Measurements from ENCODE around the gene SNX9.
"Not testable (repeated sequence)": the region's sequence is repeated elsewhere in the genome, so short reads cannot be mapped to it uniquely, and the experiment has no call there.

The SNX9 gene

GRCh38 chr6:157832250-157832967 lies 9.4 kb downstream of the SNX9 start:
- DNase-seq = no peak

DNA sequence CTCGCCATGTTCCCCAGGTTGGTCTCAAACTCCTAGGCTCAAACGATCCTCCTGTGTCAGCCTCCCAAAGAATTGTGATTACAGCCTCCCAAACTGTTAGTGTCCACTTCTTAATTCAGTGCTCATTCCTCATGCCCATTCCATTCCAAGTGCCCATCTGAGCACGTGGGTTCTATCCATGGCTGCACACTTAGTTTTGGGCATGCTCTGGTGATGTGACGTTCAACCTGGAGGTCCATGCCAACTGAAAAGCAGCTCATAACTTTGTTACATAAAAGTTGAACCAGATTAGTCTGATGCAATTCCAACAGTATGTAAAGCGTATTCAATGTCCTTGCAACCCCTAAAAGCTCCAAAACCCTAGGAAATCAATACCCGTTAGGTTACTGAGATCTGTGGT lies 11.5 kb downstream of the SNX9 start:
- DNase-seq = no peak

DNA sequence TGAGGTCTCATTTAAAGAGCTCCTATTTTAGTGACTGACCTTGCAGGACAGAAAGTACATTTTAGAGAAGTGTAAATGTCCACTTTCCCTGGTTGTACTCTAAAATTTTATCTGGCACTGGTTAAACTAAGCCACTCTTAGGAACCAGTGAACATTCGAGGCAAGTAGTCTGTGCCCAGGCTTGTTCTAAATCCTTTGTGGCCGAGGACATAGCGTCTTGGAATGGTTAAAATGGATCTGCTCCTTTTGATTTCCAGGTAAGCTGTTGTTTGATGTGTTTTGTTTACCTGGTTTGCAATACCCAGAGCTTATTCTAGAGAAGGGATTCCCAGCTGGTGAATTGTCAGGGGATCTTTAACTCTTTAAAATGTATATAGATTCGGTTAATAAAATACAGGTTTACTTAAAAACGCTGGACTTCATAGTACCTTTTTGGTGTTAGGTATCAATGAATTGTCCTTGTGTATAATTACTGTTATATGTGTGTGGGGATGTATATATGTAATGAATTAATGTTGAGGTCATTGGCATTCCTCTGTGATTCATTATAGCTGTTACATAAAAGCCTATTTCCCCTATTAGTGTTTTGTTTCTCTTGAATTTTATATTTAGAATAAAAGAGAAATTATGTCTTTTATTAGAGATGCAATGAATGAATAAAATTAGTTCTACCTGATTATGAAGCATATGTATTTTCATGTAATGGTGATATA lies 15.8 kb downstream of the SNX9 start:
- no peak for DNase-seq

- no peak for DNase-seq
Observed at GRCh38 chr6:157839606-157840005, 16.6 kb downstream of the SNX9 start.

- DNase-seq = no peak
Observed at GRCh38 chr6:157840261-157840660, 17.2 kb downstream of the SNX9 start.

- no peak for DNase-seq
Observed at GRCh38 chr6:157840776-157841175, 17.7 kb downstream of the SNX9 start.

GRCh38 chr6:157841211-157841840 lies 18.3 kb downstream of the SNX9 start:
- DNase-seq = no peak

- DNase-seq = no peak
Observed at GRCh38 chr6:157842212-157842611, 19.2 kb downstream of the SNX9 start.

DNA sequence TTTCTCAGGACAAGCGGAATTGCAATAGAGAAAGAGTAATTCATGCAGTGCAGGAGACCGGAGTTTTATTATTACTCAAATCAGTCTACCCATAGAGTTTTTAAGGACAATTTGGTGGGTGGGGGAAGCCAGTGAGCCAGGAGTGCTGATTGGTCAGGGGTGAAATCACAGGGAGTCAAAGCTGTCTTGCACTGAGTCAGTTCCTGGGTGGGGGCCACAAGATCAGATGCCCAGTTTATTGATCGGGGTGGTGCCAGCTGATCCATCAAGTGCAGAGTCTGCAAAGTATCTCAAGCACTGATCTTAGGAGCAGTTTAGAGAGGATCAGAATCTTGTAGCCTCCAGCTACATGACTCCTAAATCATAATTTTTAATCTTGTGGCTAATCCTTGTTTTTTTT lies 21.1 kb downstream of the SNX9 start:
- not testable (repeated sequence) for DNase-seq

- no peak for DNase-seq
Observed at GRCh38 chr6:157845493-157846259, 22.6 kb downstream of the SNX9 start.

DNA sequence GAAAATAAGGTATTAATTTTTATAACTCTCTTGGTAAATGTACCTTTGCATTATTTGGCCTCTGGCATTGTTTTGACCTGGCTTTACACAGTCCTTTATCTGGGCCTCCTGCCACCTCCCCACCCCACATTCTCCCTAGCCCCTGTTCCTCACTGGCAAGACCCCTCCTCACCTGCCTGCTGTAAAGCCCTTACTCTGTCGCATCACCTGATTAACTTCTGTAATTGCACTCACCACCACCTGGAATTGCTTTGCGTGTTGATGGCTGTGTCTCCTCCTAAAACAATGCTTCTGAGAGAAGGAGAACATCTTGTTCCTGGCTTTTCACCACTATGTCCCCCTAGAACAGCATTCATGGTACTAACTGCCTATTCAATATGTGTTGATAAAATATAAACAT lies 24.8 kb downstream of the SNX9 start:
- DNase-seq = no peak

- DNase-seq = no peak
Observed at GRCh38 chr6:157848693-157849092, 25.6 kb downstream of the SNX9 start.

DNA sequence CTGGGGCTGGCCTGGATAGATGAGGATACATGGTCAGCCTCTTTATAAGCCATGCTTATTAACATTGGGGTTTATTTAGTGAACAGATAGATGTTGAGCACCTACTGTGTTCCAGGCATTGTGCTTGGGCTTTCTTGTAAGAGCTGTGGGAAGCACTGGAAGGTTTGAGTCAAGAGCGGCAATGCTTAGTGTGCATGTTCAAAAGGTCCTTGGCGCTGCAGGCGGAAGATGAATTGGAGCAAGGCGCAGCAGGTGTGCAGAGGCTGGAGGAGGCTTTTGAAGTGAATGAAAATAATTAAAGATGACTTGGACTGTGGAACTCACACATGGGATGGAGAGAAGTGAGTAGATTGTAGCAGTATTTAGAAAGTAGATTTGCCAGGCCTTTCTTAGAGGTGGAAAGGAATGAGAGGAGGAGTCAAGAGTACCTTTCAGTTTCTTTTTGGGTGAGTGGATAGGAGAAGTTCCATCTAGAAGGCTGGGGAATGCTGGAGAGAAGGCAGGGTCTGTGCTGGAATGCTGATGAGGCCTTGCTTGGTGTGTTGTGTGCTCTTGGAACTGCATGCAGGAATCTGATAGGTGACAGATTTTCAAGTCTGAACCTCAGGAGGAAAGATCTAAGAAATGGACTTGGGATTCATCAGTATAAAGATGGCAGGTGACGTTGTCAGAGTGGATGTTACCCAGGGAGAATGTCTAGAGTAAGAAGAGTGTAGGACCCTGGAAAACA lies 26.4 kb downstream of the SNX9 start:
- DNase-seq = no peak

DNA sequence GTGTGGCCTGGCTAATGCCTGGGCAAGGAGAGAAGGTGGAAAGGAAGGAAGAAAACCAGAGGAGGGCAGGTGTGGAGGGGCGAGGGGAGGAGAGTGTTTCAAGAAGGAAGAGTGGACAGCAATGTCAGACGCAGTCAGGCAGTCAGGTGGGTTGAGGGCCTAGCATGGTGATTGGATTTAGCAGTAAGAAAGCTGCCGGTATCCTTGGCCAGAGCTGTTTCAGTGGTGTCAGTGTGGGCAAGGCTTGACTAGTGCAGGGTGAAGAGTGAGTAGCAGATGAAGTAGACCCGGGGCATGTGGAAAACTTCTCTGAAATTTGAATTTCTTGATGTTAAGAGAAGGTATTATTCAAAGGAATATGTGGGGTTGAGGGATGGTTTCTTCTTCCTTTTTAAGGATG lies 27.0 kb downstream of the SNX9 start:
- no peak for DNase-seq

GRCh38 chr6:157853018-157853805 lies 30.2 kb downstream of the SNX9 start:
- DNase-seq = no peak

- no peak for DNase-seq
Observed at GRCh38 chr6:157853902-157854502, 31.0 kb downstream of the SNX9 start.

DNA sequence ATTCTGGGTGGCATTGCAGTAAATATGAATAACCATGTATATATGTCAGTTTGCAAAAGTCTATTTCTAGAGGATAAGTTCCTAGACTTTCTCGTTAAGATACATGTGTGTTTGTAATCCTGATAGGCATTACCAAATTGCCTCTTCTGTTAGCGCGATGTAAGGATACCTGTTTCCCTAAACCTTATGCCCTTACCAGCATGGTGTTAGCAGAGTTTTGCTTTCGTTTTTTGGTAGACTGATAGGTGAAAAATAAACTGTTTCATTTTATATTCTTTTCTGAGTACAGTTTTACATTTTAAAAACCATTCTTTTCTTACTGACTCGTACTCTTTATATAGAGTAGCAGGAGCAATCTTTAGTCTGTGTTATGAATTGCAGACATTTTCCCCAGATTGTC lies 32.3 kb downstream of the SNX9 start:
- DNase-seq = no peak

GRCh38 chr6:157855804-157856203 lies 32.8 kb downstream of the SNX9 start:
- not testable (repeated sequence) for DNase-seq

GRCh38 chr6:157858664-157859063 lies 35.6 kb downstream of the SNX9 start:
- DNase-seq = not testable (repeated sequence)

DNA sequence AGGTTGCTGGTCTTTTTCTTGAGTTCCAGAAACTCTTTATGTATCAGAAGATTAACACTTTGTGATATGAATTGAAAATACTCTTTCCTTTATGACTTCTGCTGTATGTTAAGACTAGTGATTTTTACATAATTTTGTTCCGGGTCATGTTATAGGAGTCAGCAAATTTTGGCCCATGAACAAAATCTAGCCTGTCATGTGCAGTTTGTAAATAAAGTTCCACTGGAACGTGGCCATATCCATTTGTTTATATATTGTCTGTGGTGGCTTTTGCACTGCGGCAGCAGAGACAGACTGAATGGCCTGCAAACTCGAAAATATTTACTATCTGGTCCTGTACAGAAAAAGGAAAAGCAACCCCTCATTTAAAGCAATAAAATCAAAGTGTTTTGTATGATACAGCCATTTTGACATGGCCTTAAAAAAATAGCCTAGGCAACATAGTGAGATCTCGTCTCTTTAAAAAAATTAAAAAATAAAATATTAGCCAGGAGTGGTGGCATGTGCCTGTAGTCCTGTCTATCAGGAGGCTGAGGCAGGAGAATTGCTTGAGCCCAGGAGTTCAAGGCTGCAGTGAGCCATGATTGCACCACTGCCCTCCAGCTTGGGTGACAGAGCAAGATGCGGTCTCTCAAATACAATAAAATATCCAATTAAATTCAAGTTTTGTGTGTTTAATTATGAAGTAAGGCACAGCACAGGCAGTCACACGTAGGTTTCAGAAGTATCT lies 36.9 kb downstream of the SNX9 start:
- DNase-seq = no peak

Measured in activated CD4-positive, alpha-beta T cell treated with anti-CD3 and anti-CD28 coated beads for 1 hour (primary cell).